Colonic mucosa (tissue), 4 donors: Measurements from ENCODE around the gene SH3TC1. TPM values are rescaled to one million over a fixed set of nuclear protein-coding genes. Genes with fewer than 3 reads are reported as not detected.
A peak's percentile ranks its signal among the peaks of the same experiment; 100 is the strongest.

ENCODE experiments used
- DNase-seq: peaks from one replicate; pipeline ENCODE4 v3.0.0-alpha.2; 2020
- H3K27ac ChIP-seq: fragments of 200-600 bp; one replicate; pipeline ENCODE4 v1.8.0; 2021
- H3K27me3 ChIP-seq: fragments of 200-600 bp; one replicate; pipeline ENCODE4 v1.8.0; 2021
- H3K36me3 ChIP-seq: fragments of 200-600 bp; one replicate; pipeline ENCODE4 v1.8.0; 2021
- H3K4me1 ChIP-seq: fragments of 200-600 bp; one replicate; pipeline ENCODE4 v1.8.0; 2021; ENCODE audit warnings: mild to moderate bottlenecking
- H3K4me3 ChIP-seq: fragments of 200-600 bp; one replicate; pipeline ENCODE4 v1.8.0; 2021
- H3K9ac ChIP-seq, 2 donors: one replicate each; pipeline ENCODE4 v1.7.0; 2013; ENCODE audit warnings: control low read depth in 2 of 2, low read depth in 2 of 2, low read length in 2 of 2
- H3K9me3 ChIP-seq: fragments of 200-600 bp; one replicate; pipeline ENCODE4 v1.8.0; 2021
- intact Hi-C: fragments of 100-400 bp; cut with DNase I; formaldehyde crosslinking; loops from one replicate; pipeline ENCODE4 v1.14.1; 2022
- total RNA-seq, 2 donors: library from RNA; stranded (reverse); fragmentation: NEBNext Ultra II Directional in 1 of 2; extraction: Animal tissue kit (Norgen Biotek cat#: 25700) in 1 of 2; gene quantifications; one replicate each; pipeline ENCODE4 v1.2.1, GENCODE V29; 2021
- TF ChIP-seq, protein P1 (sequence below): fragments of 200-600 bp; IDR thresholded peaks from one replicate; pipeline ENCODE4 v1.8.0; 2022; ENCODE audit warnings: antibody characterized with exemption, mild to moderate bottlenecking
- donor health status: healthy.
- donor health status: DM: no; HTN: no; CAD: no.
- donor health status: DM: no; HTN: no; CAD: no.

SH3TC1 gene
- total RNA-seq, 2 donors from 2014 or later: 10.8 to 22.5 TPM

DNA sequence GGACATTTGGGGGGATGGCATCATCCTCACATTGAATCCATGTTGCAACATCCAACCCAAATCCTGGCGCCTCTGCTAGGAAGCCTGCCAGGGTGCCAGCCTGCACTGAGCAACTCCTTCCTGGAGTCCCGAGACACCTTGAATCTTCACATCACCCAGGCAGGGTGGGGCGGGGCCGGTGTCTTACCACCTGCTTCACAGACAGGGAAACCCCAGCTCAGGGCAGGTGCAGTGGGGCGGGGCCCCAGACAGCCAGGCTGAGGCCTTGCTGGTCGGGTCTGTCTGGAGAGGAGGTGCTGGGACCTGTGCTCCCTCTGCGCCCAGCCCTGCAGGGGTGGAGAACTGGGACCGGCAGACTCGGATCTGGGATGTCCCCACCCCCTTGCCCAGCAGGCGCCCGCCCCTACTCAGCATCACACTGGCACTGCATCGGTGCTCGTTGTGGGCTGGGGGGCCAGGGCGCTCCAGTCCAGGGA is 39.0 kb downstream of the SH3TC1 start:
- Histone ChIP-seq H3K4me1 (no peaks in the 10 kb centered on the region), H3K4me3 (no peak overlapping the region), H3K9ac (no peak overlapping the region), H3K9me3 (no peaks in the 10 kb centered on the region), H3K27ac (no peak overlapping the region), H3K36me3 (no peaks in the 10 kb centered on the region), H3K27me3 (no peaks in the 10 kb centered on the region)
- intact Hi-C loops: no loop called here
- peak; percentile 81 for DNase-seq
- TF ChIP-seq, protein P1, sequence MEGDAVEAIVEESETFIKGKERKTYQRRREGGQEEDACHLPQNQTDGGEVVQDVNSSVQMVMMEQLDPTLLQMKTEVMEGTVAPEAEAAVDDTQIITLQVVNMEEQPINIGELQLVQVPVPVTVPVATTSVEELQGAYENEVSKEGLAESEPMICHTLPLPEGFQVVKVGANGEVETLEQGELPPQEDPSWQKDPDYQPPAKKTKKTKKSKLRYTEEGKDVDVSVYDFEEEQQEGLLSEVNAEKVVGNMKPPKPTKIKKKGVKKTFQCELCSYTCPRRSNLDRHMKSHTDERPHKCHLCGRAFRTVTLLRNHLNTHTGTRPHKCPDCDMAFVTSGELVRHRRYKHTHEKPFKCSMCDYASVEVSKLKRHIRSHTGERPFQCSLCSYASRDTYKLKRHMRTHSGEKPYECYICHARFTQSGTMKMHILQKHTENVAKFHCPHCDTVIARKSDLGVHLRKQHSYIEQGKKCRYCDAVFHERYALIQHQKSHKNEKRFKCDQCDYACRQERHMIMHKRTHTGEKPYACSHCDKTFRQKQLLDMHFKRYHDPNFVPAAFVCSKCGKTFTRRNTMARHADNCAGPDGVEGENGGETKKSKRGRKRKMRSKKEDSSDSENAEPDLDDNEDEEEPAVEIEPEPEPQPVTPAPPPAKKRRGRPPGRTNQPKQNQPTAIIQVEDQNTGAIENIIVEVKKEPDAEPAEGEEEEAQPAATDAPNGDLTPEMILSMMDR: no peak

DNA sequence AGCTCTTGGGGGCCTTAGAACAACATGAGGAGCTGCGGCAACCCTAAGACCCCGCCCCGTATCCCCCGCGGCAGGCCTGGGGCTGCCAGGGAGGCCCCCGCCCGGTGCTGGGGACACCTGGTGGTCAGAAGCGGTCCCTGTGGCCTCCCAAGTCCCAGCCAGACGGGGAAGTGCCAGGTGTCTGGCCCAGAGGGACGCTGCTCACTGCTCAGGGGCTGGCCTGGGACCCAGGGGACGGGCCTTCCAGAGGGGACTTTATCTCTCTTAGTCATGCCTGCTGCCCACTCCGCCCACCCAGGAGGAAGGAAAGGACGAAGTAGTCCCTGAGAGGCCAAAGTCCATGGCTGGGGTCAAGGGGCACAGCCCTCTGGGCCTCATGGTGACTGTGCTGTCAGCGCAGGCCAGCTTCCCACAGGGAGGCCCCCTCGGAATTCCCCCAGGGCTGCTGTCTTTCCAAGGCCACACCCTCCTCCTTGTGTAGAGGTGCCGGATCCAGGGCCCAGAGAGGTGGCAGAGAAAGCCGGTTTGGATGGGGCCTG is 39.5 kb downstream of the SH3TC1 start:
- Histone ChIP-seq H3K4me1 (no peaks in the 10 kb centered on the region), H3K4me3 (no peak overlapping the region), H3K9ac (no peak overlapping the region), H3K27ac (no peak overlapping the region), H3K9me3 (no peaks in the 10 kb centered on the region), H3K36me3 (no peaks in the 10 kb centered on the region), H3K27me3 (no peaks in the 10 kb centered on the region)
- DNase-seq: no peak
- TF ChIP-seq, protein P1: no peak
- intact Hi-C loops: no loop called here

DNA sequence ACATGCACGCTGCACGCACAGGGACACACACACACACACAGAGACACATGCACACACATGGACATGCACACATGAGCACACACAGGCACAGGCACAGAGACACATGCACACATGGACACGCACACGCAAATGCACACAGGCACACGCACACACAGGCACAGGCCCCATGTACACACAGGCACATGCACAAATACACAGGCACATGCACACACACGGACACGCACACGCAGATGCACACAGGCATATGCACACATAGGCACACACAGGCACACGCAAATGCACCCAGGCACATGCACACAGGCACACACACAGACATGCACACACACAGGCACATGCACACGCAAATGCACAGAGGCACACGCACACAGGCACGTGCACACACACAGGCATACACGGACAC is 40.1 kb downstream of the SH3TC1 start:
- no peaks in the 10 kb centered on the region for H3K27me3 ChIP-seq
- H3K4me1 ChIP-seq: no peaks in the 10 kb centered on the region
- no peaks in the 10 kb centered on the region for H3K9me3 ChIP-seq
- no peak for DNase-seq
- intact Hi-C loops: no loop called here
- TF ChIP-seq, protein P1: no peak
- H3K4me3 ChIP-seq: no peak overlapping the region
- H3K9ac ChIP-seq: no peak overlapping the region
- H3K27ac ChIP-seq: no peak overlapping the region
- H3K36me3 ChIP-seq: no peaks in the 10 kb centered on the region

DNA sequence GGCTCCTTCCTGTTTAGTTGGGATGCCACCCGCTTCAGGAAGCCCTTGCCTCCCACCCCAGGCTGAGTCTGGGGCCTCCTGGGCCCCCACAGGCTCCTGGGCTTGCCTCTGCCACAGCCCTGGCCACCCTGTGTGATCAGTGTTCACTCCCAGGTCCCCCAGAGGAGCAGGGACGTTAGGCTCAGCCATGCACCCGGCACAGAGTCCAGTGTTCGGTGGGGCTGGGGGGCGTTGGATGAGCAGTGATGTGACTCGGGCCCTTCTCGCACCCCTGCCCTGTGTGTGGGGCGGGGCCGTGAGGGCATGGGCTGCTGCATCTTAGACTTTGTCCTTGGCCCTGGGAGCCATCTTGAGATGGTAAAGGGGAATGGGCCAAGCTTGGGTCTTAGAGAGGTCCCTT is 40.6 kb downstream of the SH3TC1 start:
- no peak for DNase-seq
- H3K4me1 ChIP-seq: no peaks in the 10 kb centered on the region

DNA sequence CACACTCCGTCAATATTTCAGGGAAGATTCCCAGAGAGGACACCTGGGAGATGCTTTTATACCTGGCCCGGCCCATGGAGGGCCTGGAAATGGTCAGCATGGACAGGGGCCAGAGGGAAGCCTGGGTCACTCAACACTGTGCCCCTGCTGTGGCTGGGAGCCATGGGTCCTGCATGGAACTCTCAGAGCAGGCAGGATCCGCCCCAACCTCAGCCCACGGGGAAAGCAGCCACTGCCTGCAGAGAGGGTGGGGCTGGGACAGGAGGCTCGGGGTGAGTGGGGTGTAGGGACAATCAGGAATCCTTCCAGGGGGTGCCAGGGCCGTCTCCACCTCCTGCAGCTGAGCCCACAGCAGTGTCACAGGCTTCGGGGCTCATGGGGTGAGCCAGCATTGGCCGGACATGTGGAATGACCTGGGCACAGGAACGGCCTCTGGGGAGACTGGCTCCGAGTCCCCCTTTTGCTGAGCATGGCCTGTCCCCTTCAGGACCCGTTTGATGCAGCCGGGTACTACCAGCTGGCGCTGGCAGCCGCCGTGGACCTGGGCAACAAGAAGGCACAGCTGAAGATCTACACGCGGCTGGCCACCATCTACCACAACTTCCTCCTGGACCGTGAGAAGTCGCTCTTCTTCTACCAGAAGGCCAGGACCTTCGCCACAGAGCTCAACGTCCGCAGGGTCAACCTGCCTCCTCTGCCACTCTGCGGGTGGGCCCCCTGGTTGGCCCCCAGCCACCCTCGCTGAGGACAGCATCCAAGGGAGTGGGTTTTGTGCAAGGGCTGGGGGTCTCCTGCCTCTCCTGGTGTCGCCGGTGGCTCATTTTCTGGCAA is 41.3 kb downstream of the SH3TC1 start:
- intact Hi-C loops: loop anchor here (5.0 kb wide), 1 partner anchor 162 kb away; no protein-coding TSS in a partner anchor
- Histone ChIP-seq H3K36me3 (no peaks in the 10 kb centered on the region), H3K9ac (no peak overlapping the region), H3K4me1 (no peaks in the 10 kb centered on the region), H3K4me3 (no peak overlapping the region), H3K9me3 (no peaks in the 10 kb centered on the region), H3K27me3 (no peaks in the 10 kb centered on the region), H3K27ac (no peak overlapping the region)
- no peak for DNase-seq
- TF ChIP-seq, protein P1: no peak

More for the DNA sequence above, 40.6 kb downstream of the SH3TC1 start:
- H3K4me3 ChIP-seq: no peak overlapping the region
- TF ChIP-seq, protein P1: no peak
- no peaks in the 10 kb centered on the region for H3K36me3 ChIP-seq
- H3K27me3 ChIP-seq: no peaks in the 10 kb centered on the region
- H3K9ac ChIP-seq: no peak overlapping the region
- no peak overlapping the region for H3K27ac ChIP-seq
- no peaks in the 10 kb centered on the region for H3K9me3 ChIP-seq
- intact Hi-C loops: loop anchor here (5.0 kb wide), 1 partner anchor 163 kb away; no protein-coding TSS in a partner anchor
